GM12878 (cell line): ENCODE data around the gene ACADVL.

Source experiments
- CTCF ChIP-seq, 3 experiments: IDR thresholded peaks in 2 of 3; conservative IDR thresholded peaks in 1 of 3; 2 replicates each; pipeline ENCODE4 v1.5.1; 2011; ENCODE audit warnings: low read depth in 3 of 3, low read length in 3 of 3, mild to moderate bottlenecking in 3 of 3, control low read depth in 2 of 3, moderate library complexity in 2 of 3, inconsistent platforms in 1 of 3, mixed read lengths in 1 of 3; ENCODE audit not compliant: control insufficient read depth in 2 of 3, insufficient read depth in 1 of 3; ENCODE audit errors: extremely low read depth in 1 of 3
- ESRRA ChIP-seq: IDR thresholded peaks from 2 replicates; pipeline ENCODE4 v1.6.1; 2012; ENCODE audit warnings: mild to moderate bottlenecking, low read length, improper control_type of control experiment
- ZBTB40 ChIP-seq: fragments of 450-650 bp; IDR thresholded peaks from 2 replicates; pipeline ENCODE4 v1.6.1; 2016; ENCODE audit warnings: mild to moderate bottlenecking, moderate library complexity, borderline replicate concordance

- no peak for TF ChIP-seq CTCF (IDR thresholded peaks at IDR 0.05 in 2 of 3, conservative IDR thresholded peaks at IDR 0.05 in 1 of 3; ENCODE audit: control insufficient read depth in 2 of 3, extremely low read depth in 1 of 3, insufficient read depth in 1 of 3, low read depth in 3 of 3, low read length in 3 of 3)
- no peak for TF ChIP-seq ZBTB40
- no peak for TF ChIP-seq ESRRA
Measured at GRCh38 chr17:7177954-7178477, 41.7 kb upstream of the ACADVL start.
